KMS-11 (cell line): ENCODE results near the gene ZAR1.

Source experiments
- H2AFZ ChIP-seq: fragments of 200-600 bp; sonication (generic); 2 replicates; pipeline ENCODE4 v1.6.1; 2016; ENCODE audit warnings: antibody characterized with exemption, mixed run types, low read depth
- H3K27ac ChIP-seq: fragments of 200-600 bp; sonication (generic); 2 replicates; pipeline ENCODE4 v1.6.1; 2016; ENCODE audit warnings: mild to moderate bottlenecking, mixed run types
- H3K27me3 ChIP-seq: fragments of 200-600 bp; sonication (generic); 2 replicates; pipeline ENCODE4 v1.6.1; 2017; ENCODE audit warnings: mild to moderate bottlenecking, low read depth, mixed run types, moderate library complexity; ENCODE audit not compliant: insufficient read depth
- H3K36me3 ChIP-seq: fragments of 200-600 bp; sonication (generic); 2 replicates; pipeline ENCODE4 v1.6.1; 2017; ENCODE audit warnings: mild to moderate bottlenecking, mixed run types; ENCODE audit not compliant: insufficient read depth
- H3K4me1 ChIP-seq: fragments of 200-600 bp; sonication (generic); 2 replicates; pipeline ENCODE4 v1.6.1; 2016; ENCODE audit warnings: mild to moderate bottlenecking, low read depth, mixed run types; ENCODE audit not compliant: poor library complexity, severe bottlenecking
- H3K4me2 ChIP-seq: fragments of 200-600 bp; sonication (generic); 2 replicates; pipeline ENCODE4 v1.7.0; 2016; ENCODE audit warnings: mild to moderate bottlenecking, mixed run types
- H3K4me3 ChIP-seq: fragments of 200-600 bp; sonication (generic); IDR thresholded peaks from 2 replicates; pipeline ENCODE4 v1.6.1; 2017; ENCODE audit warnings: low read depth, low read length, mixed read lengths; ENCODE audit not compliant: insufficient read depth
- H3K79me2 ChIP-seq: fragments of 200-600 bp; sonication (generic); 2 replicates; pipeline ENCODE4 v1.6.1; 2016; ENCODE audit warnings: low read depth, mixed run types; ENCODE audit not compliant: insufficient read depth
- H3K9ac ChIP-seq: fragments of 200-600 bp; sonication (generic); 2 replicates; pipeline ENCODE4 v1.6.1; 2016; ENCODE audit warnings: mild to moderate bottlenecking, mixed run types
- H4K20me1 ChIP-seq: fragments of 200-600 bp; sonication (generic); 2 replicates; pipeline ENCODE4 v1.6.1; 2016; ENCODE audit warnings: mild to moderate bottlenecking, mixed run types; ENCODE audit not compliant: insufficient read depth
- TF ChIP-seq, protein P1 (sequence below): fragments of 200-600 bp; sonication (generic); conservative IDR thresholded peaks from 2 replicates; pipeline ENCODE4 v1.6.1; 2017; ENCODE audit warnings: low read depth, mild to moderate bottlenecking, antibody characterized with exemption, low read length, moderate library complexity, mixed read lengths

The ZAR1 gene

DNA sequence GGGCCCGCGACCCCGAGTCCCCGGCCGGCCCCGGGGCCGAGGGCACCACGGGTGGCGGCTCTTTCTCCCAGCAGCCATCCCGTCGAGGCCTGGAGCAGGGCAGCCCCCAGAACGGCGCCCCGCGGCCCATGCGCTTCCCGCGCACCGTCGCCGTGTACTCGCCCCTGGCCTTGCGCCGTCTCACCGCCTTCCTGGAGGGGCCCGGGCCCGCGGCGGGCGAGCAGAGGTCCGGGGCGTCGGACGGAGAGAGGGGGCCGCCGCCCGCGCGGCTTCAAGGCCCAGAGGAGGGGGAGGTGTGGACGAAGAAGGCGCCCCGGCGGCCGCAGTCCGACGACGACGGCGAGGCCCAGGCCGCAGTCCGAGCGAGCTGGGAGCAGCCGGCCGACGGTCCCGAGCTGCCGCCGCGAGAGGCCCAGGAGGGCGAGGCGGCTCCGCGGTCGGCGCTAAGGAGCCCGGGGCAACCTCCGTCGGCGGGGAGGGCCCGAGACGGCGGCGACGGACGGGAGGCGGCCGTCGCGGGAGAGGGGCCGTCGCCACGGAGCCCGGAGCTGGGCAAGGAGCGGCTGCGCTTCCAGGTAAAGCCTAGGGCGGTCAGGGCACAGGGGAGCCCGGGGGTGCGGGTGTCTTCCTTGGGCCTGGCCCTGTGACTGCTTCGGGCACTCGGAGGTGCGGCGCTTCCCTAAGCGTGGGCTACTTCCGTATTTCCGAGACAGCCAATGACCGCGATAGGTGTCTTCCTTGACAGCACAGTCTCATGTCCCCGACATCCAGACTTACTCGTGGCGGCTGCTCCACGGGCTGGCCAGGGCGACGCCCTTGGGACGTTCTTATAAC lies 845 bp downstream of the ZAR1 start:
- Histone ChIP-seq H2AFZ (no peak overlapping the region), H4K20me1 (no peaks in the 10 kb centered on the region), H3K4me2 (no peak overlapping the region), H3K36me3 (no peaks in the 10 kb centered on the region), H3K27ac (no peak overlapping the region), H3K79me2 (no peaks in the 10 kb centered on the region), H3K4me1 (no peaks in the 10 kb centered on the region), H3K9ac (no peak overlapping the region), H3K4me3 (no peak overlapping the region), H3K27me3 (no peaks in the 10 kb centered on the region)
- TF ChIP-seq, protein P1, sequence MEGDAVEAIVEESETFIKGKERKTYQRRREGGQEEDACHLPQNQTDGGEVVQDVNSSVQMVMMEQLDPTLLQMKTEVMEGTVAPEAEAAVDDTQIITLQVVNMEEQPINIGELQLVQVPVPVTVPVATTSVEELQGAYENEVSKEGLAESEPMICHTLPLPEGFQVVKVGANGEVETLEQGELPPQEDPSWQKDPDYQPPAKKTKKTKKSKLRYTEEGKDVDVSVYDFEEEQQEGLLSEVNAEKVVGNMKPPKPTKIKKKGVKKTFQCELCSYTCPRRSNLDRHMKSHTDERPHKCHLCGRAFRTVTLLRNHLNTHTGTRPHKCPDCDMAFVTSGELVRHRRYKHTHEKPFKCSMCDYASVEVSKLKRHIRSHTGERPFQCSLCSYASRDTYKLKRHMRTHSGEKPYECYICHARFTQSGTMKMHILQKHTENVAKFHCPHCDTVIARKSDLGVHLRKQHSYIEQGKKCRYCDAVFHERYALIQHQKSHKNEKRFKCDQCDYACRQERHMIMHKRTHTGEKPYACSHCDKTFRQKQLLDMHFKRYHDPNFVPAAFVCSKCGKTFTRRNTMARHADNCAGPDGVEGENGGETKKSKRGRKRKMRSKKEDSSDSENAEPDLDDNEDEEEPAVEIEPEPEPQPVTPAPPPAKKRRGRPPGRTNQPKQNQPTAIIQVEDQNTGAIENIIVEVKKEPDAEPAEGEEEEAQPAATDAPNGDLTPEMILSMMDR, result no peak

DNA sequence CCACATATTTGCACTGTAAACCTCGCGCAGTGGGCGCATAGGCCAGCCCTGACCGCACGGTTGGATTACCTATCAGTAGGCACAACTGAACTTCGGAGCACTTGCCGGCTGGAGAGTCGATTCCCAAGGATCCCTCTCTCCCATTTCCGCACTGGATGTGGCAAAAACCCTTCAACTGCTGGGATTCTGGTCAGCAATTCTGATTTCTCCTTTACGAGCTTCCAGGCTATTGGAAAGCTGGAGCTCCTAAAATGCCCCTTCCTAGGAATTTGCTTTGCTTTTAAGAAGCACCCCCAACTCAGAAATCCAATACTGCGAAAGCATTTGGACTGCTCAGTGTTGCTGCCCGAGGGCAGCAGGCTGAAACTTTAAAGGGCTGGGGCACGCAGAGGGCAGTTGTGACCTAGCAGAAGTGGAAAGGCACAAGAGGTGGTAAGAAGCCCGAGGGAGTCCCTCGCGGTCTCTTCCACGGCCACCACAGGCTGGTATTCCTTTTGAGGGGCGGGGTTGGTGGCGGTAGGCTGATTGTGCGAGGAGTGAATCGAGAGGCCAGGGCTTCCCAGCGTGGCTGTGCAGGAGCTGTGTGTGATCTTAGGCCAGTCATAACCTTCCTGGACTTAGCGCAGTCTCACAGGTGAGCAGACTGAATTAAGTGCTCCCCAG lies 1.6 kb downstream of the ZAR1 start:
- Histone ChIP-seq H3K27me3 (no peaks in the 10 kb centered on the region), H4K20me1 (no peaks in the 10 kb centered on the region), H3K4me2 (no peak overlapping the region), H3K9ac (no peak overlapping the region), H3K4me3 (no peak overlapping the region), H2AFZ (no peak overlapping the region), H3K36me3 (no peaks in the 10 kb centered on the region), H3K79me2 (no peaks in the 10 kb centered on the region), H3K27ac (no peak overlapping the region), H3K4me1 (no peaks in the 10 kb centered on the region)
- TF ChIP-seq, protein P1, result no peak

DNA sequence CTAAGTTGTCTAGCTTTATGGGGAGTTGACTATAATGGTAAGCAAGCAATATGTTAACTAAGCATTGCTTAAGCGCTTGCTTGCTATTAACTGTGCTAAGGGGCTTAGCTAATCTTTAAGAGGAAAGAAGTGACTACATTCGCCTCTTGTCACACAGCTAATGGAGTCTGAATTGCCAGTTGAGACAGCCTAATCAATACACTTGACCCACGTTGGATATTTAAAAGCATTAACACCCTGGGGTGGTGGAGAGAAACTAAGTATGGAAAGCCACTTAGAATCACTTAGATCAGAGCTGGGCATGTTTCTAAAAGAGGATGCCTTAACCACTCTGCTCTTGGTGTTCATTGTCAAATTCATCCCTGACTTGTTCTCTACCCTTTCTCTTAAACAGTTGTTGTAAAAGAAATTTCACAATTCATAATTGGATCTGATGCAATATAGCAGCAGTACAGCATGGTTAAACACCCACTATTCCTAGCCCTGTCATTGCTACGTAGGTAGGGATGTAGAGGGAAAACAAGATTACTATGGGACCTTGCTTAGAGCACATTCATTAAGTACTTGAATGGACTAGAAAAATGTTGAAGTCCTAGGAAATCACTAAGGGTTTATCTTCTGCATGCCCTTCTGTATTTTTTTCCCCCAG lies 3.5 kb downstream of the ZAR1 start:
- H3K36me3 ChIP-seq, result no peaks in the 10 kb centered on the region
- H3K4me2 ChIP-seq, result no peak overlapping the region
- H2AFZ ChIP-seq, result no peak overlapping the region
- no peak overlapping the region for H3K27ac ChIP-seq
- H3K27me3 ChIP-seq, result no peaks in the 10 kb centered on the region
- H4K20me1 ChIP-seq, result no peaks in the 10 kb centered on the region
- no peak overlapping the region for H3K9ac ChIP-seq
- no peaks in the 10 kb centered on the region for H3K79me2 ChIP-seq
- H3K4me3 ChIP-seq, result no peak overlapping the region
- H3K4me1 ChIP-seq, result no peaks in the 10 kb centered on the region
- TF ChIP-seq, protein P1, result no peak

DNA sequence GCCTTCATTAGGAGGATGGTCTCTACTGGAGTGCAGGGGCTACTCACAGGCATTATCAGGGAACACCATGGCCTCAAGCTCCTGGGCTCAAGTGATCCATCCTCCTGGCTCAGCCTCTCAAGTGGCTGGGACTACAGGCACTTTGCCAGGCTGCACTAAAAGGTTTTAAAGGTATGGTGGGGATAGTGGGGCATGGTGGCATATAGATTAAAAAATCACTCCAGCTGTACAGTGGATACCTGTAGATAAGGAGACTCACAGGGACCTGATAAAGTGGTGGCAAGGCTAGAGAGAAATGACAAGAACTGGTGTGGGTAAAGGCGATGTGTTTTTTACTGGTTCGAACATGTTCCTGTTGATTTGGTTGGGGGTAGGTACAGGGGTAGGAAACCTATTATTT lies 5.9 kb downstream of the ZAR1 start:
- H3K4me1 ChIP-seq, result peaks cover 17% of the 10 kb centered on the region

More for the DNA sequence above, 5.9 kb downstream of the ZAR1 start:
- H3K9ac ChIP-seq, result no peak overlapping the region
- H3K79me2 ChIP-seq, result no peaks in the 10 kb centered on the region
- H3K27ac ChIP-seq, result no peak overlapping the region
- no peak overlapping the region for H2AFZ ChIP-seq
- no peaks in the 10 kb centered on the region for H3K27me3 ChIP-seq
- no peak overlapping the region for H3K4me3 ChIP-seq
- H4K20me1 ChIP-seq, result no peaks in the 10 kb centered on the region
- no peak overlapping the region for H3K4me2 ChIP-seq
- no peaks in the 10 kb centered on the region for H3K36me3 ChIP-seq
- TF ChIP-seq, protein P1, result no peak
